Activated T-helper 1 cell treated with Interleukin-2 at 50 U/mL for 16 hours (primary cell): ENCODE measurements around the gene ZFYVE27.
"Not testable (repeated sequence)": the region's sequence is repeated elsewhere in the genome, so short reads cannot be mapped to it uniquely, and the experiment has no call there.

Experiments
- DNase-seq: peaks from one replicate; pipeline ENCODE4 v3.0.0-alpha.2; 2020; ENCODE audit warnings: low read depth

Gene ZFYVE27, protein sequence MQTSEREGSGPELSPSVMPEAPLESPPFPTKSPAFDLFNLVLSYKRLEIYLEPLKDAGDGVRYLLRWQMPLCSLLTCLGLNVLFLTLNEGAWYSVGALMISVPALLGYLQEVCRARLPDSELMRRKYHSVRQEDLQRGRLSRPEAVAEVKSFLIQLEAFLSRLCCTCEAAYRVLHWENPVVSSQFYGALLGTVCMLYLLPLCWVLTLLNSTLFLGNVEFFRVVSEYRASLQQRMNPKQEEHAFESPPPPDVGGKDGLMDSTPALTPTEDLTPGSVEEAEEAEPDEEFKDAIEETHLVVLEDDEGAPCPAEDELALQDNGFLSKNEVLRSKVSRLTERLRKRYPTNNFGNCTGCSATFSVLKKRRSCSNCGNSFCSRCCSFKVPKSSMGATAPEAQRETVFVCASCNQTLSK

DNA sequence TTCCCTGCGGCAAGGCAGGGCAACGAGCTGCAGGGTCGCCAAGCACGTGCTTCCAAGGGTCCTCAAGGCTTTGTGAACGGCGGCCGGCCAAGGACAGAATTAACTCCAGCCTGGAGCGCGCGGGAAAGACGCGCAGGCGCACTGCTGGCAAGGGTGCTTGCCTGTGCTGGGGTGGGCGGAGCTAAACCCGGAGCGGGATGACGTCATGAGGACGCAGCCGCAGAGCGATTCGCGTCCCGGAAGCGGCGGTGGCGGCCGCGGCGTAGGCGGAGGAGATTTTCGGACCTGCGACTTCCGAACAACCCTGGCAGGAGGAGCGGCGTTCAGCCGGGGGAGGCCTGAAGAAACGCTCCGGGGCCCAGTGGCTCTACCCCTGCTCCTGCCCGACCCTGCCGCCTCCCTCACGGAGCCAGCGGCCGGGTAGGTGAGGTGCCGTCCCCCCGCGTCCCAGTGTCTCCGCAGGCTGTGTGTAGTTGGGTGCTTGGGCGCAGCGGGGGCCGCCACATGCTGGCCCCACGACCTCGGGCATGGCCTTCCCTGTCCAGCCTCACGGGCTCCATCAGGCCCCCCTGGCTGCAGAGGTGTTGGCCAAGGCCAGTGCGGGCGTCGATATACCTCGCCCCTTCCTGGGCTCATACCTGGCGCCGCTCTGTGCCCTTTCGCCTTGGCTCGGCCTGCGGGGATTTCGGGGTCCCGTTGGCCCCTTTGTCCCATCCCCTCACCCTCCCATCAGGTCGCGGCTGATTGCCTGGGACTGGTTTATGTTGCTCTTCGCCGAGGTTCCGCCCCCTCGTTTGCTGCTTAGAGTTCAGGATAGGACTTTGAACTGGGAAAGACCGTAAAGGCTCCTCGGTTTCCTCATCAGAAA, at the start of gene ZFYVE27:
Gene ZFYVE27 (plus strand): TSS at position 227 of the 868 bp plus-strand sequence. CDS start 1,350 bp downstream, outside the sequence.
- peak; percentile 90 for DNase-seq

DNA sequence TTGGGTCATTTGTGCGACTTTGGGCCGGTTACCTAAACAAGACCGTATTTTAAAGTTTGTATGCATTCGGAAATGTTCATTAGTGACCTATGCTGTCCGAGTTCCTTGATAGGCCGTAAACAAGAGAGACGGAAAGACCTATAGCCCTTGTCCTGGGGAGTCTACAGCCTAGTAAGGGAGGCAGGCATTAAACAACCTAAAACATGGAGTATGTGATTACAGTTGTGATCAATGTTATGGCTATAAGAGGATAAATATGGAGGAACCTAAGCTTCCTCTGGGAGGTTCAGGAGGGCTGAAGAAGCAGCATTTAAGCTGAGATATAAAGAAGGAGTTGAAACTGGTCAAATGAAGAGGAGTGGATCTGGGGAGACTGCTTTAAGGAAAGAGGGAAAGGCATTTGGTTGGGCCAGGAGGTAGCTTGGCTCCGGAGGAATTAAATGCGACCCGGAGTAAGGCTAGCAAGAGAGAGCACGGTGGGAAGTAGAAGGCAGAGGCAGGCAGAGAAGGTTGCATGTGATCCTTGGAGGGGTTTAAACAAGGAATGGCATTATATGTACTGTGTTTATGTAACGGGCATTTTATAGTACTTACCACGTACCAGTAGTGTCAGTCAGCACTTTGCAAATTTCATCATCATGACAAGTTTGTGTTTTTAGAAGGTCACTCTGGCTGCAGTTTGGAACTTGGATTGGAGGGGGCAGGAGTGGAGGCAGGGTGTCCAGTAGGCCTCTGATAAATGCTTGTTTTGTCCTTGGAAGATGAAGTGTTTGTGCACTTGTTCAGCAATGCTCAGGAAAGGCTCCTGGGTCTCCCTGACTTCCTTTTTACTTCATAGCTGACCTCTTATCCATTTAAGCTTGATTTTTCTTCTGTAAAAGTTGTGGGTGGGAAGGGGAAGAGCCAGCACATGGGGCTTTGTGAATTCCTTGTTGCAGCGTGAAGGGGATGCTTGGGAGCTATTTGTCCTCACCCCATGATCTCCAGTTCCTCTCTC, 48.8 kb upstream of the ZFYVE27 start:
- no peak for DNase-seq

DNA sequence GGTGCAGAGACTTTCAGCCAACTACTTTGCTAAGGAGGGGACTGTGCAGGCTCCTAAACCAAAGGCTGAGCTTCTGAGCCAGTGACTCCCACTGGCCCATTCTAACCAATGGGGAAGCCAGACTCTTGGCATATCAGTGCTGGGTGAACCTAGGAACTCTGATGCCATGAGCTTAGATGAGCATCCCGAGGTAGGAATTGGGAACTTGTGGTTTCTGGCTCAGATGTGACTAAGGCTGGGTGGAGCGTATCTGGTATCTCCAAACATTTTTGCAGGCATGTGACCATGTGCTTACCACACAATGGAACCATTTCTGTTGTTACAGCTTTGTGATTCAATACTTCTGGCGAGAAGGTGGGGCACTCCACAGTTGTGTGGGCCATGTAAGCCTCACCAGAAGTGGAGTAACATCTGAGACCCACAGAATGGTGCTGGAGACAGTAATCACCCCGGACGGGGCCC, 47.3 kb upstream of the ZFYVE27 start:
- no peak for DNase-seq

DNA sequence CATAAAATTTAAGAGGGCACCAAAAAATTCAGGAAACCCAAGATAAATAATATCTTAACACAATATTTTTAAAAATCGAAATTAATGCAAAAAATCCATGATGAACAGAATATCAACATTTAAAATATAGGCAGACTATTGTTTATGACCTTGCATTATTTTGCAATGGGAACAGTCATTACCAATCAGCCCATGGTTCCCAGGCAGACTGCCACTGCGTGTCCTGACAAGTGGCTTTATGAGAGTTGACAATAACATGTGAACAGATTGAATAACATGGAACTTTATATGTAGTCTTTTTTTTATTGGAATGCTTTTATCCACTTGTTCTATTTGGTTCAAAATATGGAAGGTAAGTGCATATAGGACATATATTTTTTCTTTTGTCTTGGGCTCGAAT, 46.8 kb upstream of the ZFYVE27 start:
- no peak for DNase-seq

DNA sequence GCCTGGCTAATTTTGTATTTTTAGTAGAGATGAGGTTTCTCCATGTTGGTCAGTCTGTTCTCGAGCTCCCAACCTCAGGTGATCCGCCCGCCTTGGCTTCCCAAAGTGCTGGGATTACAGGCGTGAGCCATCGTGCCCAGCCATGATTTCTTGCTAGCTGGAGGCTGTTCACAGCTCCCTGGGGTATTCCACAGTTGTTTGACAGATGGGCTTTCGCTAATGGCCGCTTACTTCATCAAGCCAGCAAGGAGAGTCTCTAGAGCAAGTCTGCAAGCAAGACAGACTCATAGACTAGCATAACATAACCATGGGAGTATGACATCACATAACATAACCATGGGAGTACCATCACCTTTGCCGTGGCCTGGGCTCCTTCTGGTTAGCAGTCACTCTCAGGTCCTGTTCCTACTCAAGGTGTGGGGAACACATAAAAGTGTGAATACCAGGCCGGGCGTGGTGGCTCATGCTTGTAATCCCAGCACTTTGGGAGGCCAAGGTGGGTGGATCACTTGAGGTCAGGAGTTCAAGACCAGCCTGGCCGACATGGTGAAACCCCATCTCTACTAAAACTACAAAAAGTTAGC, 38.8 kb upstream of the ZFYVE27 start:
- DNase-seq = not testable (repeated sequence)

DNA sequence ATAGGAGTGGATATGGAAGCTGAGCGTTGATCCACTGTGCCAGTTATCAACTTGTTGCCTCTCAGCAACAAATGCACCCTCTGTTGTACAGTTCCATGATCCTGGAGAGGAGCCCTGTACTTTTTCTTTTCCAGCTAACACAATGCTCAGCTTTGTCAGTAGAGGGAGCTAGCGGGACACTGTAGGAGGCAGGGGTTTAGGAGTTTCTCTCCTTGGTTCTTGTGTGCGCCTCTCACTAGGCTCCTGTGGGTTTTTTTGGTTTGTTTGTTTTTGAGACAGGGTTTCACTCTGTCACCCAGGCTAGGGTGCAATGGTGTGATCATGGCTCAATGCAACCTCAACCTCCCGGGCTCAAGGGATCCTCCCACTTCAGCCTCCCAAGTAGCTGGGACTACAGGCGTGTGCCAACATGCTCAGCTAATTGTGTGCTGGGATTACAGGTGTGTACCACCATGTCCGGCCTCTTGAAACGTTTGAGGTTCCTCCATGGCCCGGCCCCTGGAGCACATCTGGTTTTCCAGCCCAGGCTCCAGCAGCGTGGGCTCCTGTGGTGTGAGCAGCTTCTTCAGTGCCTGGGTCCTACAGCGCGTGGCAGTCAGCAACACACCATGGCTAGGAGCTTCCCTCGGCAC, 35.4 kb upstream of the ZFYVE27 start:
- no peak for DNase-seq

DNA sequence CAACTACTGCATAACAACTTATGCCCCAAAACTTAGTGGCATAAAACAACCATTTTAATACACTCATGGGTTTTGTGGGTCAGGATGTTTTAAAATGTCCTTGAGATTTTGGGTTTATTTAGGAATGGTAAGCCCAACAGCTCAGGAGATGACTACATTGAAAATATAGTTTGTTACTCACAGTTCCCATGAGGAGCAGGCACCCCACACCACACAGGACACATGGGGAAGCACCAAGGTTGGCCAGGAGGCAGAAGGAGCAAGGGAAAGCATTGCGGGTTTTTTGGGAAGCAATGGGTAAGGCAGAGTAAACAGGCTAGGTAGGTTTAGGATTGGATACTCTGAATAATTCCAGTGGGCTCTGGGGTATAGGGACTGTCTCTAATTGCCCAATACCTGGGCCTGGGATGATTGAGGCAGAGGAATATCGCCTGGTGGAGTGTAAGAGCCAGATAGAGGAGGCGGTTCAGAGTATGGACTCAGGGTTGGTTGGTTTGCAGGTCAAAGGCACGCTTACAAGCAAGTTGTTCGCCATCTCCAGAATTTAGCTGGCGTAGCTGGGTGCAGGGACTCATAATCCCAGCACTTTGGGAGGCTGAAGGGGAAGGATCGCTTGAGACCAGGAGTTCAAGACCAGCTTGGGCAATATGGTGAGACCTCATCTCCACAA, 33.4 kb upstream of the ZFYVE27 start:
- DNase-seq = no peak

DNA sequence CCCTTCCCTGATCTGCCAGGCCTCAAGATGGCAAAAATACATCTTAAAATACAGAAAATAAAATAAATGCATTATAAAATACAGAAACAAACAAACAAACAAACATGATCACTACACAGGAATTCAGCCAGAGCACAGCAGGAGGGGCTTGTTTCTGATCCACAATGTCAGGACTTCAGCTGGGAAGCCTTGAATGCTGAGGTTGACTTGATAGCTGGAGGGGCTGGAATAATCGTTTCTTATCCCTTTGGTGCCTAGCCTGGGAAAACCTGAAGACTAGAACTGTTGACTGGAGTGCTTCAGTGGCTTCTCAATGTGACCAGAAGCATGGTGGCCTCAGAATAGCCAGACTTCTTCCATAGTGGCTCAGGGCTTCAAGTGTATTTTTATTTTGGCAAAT, 32.6 kb upstream of the ZFYVE27 start:
- no peak for DNase-seq

DNA sequence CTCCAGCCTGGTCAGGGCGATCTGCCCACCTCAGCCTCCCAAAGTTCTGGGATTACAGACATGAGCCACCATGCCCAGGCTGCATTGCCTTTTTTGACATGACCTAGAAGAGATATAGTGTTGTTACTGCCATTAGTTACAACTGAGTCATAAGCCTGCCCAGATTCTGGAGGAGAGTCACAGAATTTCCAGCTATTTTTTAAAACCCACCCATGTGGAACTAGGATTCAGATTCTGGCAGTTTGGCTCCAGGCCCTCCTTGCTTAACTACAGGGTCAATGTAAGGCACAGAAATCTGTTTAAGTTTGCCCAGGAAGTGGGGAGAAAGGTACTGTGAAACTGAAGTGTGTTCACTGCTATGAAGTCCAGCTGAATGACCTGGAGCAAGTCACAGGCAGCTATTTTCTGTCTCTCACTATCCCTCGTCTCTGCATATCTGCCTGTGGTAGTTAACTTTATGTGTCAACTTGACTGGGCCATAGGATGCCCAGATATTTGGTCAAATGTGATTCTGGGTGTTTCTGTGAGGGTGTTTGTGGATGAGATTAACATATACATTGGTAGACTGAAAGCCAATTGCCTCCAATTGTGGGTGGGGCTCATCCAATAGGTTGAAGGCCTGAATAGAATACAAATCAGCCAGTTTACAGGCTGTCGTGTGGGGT, 31.8 kb upstream of the ZFYVE27 start:
- no peak for DNase-seq

DNA sequence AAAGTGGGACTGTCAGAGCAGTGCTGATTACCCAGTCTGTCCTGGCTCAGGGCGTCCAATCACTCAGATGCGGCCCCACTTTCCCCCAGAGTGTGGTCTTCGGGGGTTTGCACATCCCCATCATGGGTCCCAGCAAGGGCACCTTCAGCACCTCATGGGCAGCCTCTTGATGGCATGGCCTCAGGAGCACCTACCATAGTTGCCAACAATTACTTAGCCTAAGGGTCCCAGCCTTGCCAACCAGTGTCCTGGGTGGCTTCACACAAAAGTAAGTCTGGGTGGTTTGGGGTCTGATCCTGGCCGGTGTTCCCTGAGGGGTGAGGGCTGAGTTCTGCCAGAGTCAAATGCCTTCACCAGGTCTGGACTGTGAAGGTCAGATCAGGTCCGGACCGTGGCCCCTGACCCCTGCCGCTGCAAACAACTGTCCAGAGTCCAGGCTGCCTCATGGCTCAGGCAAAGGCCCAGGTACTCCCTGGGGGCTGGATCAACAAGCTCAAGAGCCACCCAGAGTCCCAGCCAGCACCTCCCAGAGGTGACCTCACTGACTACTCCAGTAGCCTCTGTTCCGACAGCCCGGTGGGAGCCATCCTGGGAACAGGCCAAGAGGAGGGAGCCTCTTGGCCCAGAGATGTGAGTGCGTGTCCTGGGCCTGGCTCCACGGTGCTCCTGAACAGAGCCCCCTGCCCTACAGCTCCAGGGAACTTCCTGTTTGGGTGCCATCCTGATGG, 29.6 kb upstream of the ZFYVE27 start:
- no peak for DNase-seq

DNA sequence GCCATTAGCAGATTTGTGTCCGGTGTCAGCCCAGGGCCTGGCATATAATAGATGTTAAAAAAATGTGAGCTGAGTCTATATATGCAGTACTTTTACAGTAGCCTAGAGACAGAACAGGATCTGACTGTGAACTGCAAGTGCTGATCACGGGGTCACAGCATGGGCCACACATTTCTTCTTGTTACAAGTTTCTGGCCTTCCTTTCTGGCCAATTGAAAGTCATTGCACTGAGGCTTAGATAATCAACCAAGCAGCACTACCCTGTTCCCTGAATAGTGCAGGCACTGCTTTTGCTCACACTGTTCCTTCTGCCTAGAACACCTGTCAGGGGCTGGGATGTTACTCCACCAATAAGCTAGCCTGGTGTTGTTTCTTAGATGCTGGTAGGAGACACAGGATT, 28.8 kb upstream of the ZFYVE27 start:
- DNase-seq = no peak

DNA sequence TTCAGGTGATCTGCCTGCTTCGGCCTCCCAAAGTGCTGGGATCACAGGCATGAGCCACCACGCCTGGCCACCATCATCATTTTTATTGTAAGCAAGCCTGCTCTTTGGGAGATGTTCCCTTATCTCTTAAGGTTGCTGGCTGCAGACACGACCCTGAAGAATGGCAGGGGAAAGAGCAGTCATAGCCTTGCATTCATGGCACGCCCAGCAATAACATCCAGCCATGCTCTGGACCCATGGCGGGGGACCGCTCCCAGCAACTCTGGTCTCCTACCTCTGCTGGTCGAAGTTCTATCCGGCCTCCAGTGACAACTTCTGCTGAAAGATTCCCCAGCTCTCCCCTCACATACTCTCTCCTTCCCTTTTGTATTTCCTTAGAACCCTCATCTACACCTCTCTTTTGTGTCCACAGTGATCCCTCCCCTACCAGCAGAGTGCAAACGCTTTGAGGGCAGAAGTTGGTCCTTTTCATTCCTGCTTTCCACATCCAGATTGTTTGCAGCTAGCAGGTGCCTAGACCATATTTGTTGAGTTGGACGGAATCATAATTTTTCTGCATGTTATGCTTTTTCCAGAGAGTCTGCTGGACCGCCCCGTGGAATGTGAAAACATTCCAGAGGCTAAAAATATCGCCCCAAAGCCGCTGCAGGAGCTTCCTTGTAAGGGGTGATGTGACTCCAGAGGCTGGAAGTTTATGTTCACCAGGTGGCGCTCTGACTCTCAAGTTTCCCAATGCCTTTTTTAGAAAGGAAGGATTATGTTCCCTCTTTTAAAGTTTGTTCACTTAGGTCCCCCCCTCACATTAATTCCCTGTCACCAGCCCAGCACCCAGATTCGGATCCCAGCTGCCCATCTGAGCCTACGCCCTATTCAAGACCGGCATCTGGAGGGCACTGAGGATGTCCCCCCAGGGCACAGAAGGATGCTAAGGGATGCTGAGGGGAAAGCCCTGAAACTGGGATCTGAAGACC, 27.7 kb upstream of the ZFYVE27 start:
- no peak for DNase-seq

DNA sequence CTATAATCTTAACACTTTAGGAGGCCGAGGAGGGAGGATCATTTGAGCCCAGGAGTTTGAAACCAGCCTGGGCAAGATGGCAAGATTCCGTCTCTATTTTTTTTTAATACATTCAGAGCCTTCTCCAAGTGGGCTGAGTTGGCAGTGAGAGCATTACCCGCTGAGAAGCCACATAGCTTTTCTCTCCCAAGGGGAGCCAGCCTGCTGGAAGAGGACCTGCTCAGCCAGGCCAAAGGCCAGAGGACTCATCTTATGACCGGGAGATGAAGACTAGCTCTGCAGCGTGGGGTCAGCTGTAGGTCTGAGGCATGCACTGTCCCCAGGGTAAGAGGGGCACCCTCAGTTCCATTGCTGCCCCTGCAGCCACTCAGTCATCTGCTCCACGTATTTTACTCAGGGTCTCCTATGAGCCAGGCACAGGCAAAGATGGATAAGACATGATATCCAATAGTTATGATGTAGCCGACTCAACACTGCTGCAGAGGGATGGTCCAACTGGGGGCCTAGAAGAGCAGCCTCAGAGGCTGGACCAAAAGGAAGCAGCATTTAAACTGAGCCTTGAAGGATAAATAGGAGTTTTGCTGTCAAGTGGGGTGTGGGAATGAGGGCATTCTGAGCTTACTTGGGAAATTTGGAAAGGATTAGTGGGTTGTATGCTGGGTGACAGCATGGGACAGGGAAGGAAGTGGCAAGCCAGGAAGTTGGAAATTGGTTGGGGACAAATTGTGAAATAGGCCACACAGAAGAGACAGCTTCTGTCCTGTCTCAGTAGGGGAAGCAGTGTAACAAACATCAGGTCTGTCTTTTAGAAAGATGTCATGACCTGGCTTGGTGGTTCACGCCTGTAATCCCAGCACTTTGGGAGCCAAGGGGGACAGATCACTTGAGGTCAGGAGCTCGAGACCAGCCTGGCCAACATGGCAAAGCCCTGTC, 25.0 kb upstream of the ZFYVE27 start:
- no peak for DNase-seq

DNA sequence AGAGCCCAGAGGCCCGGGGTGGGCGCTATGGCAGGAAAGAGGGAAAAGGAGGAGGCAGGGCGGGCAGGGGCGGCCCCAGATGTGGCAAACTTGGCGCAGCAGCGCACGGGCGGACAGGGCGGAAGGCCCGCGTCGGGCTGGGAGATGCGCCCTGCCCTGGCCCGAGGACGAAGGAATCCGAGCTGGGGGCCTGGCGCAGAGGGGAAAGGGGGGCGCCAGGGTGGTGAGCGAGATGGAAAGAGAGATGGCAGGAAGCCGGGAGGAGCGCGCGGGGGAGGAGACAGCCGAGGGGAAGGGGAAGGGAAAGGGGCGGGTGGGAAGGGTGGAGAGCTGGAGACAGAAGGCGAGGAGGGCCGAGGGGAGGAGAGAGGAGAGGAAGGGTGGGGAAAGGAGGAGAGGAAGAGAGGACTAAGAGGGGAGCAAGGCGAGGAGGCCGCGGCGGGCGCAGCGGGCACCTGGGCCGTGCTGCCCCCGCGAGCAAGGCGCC, 23.5 kb upstream of the ZFYVE27 start, which contains the start of gene MARVELD1:
Gene MARVELD1 (plus strand): TSS at position 392 of the 487 bp plus-strand sequence. CDS start 147 bp downstream, outside the sequence.
- DNase-seq = no peak

DNA sequence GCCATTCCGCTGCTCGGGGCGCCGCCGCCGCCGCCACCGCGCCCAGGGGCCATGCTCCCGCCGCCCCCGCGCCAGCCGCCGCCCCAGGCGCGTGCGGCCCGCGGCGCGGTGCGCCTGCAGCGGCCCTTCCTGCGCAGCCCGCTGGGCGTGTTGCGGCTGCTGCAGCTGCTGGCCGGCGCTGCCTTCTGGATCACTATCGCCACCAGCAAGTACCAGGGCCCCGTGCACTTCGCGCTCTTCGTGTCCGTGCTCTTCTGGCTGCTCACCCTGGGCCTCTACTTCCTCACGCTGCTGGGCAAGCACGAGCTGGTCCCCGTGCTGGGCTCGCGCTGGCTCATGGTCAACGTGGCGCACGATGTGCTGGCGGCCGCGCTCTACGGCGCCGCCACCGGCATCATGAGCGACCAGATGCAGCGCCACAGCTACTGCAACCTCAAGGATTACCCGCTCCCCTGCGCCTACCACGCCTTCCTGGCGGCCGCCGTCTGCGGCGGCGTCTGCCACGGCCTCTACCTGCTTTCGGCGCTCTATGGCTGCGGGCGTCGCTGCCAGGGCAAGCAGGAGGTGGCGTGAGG, 23.0 kb upstream of the ZFYVE27 start:
- DNase-seq = peak; percentile 35
